HG02884 (cell line): ENCODE data around the gene MELTF.

Experiments used
- ATAC-seq: cut with Tn5 transposase; IDR thresholded peaks from one replicate; pipeline ENCODE4 v1.9.1; 2021; ENCODE audit warnings: mild to moderate bottlenecking, moderate library complexity; ENCODE audit not compliant: unreplicated experiment

The MELTF gene

DNA sequence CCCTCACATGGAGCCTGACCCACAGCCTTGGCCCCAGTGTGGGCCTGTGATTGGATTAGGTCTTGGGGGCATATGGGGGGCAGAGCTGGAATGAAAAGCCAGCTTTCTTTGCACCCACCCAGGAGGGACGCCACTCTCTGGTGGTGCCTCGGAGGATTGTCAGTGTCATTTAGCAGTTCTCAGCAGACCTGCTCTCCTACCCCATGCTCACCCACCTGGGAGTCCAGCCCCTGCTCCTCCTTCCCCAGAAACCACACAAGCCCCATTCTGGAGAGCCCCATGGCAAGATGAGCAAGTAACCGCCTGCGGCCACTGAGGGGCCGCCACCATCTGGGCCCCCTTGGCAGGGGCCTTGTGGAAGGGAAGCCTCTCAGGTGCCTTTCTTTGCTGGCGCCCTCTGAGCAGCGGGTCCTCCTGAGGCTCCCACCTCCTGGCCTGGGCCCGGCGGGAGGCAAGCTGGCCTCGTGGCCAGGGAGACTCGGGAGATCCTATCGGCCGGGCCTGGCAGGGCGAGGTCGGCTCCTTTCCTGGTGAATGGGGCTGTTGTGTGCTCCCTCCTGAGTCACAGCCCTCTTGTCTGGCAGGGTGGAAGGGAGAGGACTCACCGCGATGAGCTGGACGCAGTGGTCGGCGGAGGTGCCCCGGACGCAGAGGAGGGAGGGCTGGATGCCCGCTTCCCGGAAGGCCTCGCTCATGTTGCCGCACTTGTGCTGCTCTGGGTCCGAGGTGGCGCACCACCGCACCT lies 2.3 kb downstream of the MELTF start:
- ATAC-seq = no peak

GRCh38 chr3:197026481-197026866 lies 3.1 kb downstream of the MELTF start:
- no peak for ATAC-seq

DNA sequence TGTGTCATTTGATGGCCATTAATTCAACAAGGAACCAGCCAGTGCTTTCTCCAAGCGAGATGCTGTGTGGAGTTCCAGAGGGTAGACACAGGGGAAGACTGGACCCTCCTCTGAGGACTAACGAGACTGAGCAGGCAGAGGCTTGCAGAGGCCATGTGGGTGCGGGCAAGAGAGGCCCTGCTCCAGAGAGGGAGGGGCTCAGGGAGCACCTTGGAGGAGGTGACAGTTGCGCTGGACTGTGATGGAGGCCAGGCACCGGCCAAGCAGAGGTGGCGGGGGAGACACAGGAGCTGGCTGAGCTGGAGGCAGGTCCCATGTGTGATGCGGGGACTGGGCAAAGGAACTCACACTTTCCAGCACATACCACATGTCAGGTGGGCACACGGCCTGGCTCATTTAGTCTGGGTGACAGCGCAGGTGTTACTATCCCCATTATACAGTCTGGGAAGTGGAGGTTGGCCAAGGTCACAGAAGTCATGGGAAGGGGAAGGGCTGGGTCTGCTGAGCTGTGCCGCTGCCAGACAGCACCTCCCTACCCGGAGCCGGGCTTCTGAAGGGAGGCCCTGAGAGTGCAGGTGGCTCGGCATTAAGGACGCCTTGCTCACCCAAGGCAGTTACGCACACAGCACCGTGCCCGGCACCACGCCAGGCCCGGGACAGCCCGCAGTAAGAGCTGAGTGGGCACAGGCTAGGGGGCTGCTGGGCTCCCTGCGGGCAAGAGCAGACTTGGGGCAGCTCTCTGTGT lies 3.7 kb downstream of the MELTF start:
- ATAC-seq = no peak

GRCh38 chr3:197024881-197025735 lies 4.5 kb downstream of the MELTF start:
- no peak for ATAC-seq

- ATAC-seq = no peak
Observed at GRCh38 chr3:197023998-197024651, 5.5 kb downstream of the MELTF start.

DNA sequence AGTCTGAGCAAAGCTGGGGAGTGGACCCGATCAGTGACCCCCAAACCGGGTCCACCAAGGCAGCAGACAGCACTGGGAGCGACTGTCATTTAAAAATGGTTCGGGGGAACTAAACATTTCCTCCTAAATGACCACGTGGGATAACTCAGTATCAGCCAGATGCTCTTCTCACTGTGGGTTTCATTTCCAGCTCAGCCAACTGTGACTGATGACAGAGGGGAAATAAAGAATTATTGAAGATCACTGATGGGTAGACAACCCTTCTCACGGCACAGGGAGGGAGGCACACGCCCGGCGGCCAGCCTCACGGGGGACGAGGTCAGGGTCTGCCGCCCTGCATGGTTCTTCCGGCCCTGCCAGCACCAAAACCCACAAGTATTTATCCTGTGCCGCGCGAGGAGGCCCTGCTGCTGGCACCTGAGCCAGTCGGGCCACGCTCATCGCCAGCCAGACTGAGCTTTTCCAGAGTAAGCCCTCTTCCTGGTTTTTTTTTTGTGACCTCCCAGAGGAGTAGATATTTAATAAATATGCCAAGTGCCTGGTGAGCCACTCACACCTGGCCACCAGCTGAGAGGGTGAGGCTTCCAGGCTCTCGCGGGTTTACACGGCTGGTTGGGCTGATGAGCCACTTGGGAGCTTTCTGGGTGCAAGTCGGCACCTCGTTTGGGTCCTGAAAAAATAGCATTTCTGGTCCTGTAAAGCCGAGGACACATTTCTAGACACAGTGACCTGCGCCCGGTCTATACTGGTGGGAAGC lies 6.2 kb downstream of the MELTF start:
- ATAC-seq = peak; percentile 56

DNA sequence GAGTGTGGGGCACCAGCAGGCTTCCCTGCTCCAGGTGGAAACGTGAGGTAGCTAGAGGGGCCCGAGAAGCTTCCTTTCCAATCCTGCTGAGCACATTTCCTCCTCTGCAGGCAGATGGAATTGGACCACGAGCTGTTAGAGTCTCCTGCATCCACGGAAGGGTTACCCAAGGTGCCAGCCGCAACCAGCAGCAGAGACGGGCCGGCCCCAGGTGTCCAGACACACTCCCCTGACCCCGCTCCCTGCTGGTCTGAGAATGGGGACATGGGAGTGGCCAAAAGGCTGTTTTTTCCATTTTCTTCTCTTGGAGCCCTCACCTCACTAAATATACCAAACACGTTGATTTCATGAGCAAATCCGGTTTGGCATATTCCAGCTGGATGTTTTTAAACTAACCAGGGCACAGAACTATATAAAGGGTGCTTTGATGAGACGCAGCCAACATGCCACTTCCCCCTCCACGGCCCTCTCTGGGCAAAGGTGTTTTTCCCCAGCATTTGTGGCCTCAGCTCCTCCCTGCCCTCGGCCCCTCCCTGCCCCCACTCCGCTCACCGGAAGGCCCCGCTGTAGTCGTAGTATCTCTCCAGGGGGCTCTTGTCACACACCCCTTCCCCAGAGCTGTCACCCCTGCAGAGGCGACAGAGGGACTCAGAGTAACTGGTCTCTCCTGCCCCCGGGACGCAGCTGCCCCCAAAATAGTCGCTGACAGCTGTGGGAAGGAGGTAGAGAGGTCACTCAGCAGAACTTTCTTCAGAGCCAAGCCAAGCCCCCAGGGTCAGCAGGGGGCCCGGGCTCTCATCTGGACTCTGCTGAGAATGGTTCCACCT lies 7.0 kb downstream of the MELTF start:
- no peak for ATAC-seq

DNA sequence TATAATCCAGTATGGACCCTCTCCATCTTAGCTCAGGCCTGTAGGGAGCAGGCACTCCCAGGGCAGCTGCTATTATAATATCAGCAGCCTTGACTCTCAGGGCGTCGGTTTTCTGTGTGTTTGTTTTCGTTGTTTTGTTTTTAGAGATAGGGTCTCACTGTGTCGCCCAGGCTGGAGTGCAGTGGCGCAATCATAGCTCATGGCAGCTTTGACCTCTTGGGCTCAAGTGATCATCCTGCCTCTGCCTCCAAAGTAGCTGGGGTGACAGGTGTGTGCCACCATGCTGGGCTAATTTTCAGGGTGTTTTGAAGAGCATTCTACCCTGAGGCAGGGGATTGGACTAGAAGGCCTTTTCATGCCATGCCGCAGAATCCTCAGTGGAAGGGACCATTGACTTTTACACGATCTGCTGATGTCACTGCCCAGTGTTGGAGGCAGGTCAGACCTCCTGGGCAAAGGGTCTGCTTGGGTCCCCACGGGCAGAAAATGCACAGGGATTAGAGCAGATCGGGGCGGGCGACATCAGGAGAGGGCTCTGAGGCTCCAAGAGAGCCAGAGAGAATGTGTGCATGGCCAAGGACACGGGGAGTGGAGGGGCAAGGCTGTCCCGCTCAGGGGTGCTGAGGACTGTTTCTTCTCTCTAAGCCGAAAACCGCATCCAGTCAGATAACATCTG lies 7.8 kb downstream of the MELTF start:
- no peak for ATAC-seq

GRCh38 chr3:197021231-197021630 lies 8.4 kb downstream of the MELTF start:
- no peak for ATAC-seq

- no peak for ATAC-seq
Observed at GRCh38 chr3:197019535-197019934, 10.1 kb downstream of the MELTF start.

GRCh38 chr3:197019021-197019420 lies 10.6 kb downstream of the MELTF start:
- ATAC-seq = no peak

- ATAC-seq = no peak
Observed at GRCh38 chr3:197017003-197017402, 12.6 kb downstream of the MELTF start.

DNA sequence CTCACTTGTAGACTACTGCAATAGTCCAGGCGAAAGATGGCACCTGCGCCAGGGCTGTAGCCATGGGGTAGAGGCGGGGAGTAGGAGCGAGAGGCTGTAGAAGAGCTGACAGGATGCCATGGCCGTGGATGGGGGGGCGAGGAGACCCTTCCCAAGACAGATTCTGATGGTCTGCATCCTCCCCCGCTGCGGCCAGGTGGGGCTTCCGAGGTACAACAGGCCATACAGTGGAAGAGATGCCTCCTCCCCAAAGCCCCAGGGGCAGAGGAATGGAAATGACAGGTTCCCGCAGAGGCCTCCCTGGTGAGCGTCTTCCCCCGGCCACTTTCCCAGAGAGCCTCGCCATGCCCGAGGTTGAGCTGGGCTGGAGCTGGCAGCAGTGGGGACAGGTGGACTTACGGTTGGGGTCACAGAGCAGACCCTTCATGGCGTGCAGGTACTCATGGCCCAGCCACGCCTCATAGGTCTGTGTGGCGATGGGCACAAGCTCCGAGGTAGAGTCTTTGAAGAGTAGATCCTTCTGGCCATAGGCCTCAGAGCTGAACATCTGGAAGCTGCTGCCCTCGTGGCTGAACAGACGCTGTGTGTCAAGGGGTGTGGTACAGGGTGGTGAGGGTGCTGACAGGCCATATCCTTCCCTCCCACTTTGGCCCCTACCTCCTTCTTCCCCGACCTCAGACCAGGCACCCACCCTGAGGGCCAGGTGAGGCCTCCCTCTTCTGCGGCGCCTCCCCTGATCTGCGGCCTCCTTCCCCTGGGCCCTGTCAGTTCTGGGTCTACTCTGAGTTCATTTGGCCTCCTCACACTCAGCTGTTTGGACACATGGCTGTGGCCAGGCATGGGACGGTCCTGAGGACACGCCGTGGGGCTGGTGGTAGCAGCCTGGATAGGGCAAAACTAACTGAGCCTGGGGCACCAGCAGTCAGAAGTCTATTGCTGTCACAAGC lies 13.6 kb downstream of the MELTF start:
- no peak for ATAC-seq

- no peak for ATAC-seq
Observed at GRCh38 chr3:197014942-197015575, 14.6 kb downstream of the MELTF start.

- no peak for ATAC-seq
Observed at GRCh38 chr3:197014024-197014423, 15.6 kb downstream of the MELTF start.

DNA sequence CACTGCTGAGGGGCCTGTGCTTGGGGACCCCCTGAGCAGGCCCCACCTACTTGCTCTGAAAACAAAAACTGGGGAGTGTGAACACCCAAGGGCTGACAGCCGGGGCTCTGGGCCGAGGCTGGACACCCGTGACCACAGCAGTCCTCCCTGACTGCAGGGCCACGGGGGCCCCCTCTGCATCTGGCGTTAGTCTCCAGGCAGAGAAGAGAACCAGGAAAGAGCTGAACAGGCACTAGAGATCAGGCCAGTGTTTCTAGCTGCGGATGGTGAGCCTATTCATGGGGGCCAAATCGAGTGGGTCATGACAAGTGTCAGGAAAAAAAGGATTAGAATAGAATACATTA lies 17.1 kb downstream of the MELTF start:
- ATAC-seq = no peak

GRCh38 chr3:197011780-197012539 lies 17.7 kb downstream of the MELTF start:
- no peak for ATAC-seq
